Measurements from ENCODE around the gene SRC. TPM values are rescaled to one million over a fixed set of nuclear protein-coding genes. Genes with fewer than 3 reads are reported as not detected.

The SRC gene
- total and polyA plus RNA-seq, 2 donors from 2014 or later, result 28.5 to 70.0 TPM

DNA sequence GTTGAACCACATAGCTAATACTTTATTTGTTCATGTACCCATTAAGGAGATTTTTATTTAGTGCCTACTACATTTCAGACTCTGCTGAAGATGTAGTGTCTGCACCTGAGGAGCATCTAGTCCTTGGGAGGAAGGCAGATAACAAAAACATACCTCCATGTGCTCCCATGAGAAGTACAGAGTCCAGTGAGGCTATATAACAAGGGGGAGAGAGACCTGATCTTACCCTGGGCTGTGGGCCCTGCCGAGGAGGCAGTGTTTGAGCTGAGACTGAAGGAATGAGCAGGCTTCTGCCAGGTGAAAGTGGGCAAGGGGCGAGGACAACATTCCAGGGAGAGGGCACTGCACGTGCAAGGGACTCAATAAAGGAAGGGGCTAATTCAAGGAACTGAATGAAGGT lies 44.4 kb upstream of the SRC start:
- H3K4me1 ChIP-seq (ENCODE audit: control insufficient read depth in 2 of 3, insufficient read depth in 2 of 3, low read depth in 1 of 3, low read length in 3 of 3), result peaks cover 0 to 2% (median 0%) of the 10 kb centered on the region in 3 donors
- intact Hi-C loops (cut with DNase I), result no loop called here
- no peaks in the 10 kb centered on the region for H3K9me3 ChIP-seq (ENCODE audit: control insufficient read depth in 2 of 3, insufficient read depth in 1 of 3, low read length in 3 of 3)
- FAIRE-seq (no peak), DNase-seq (no peak)
- H3K36me3 ChIP-seq (ENCODE audit: control insufficient read depth in 2 of 3, insufficient read depth in 3 of 3, low read length in 3 of 3), result peaks cover 0 to 19% (median 12%) of the 10 kb centered on the region in 3 donors
- H3K4me3 ChIP-seq (ENCODE audit: low read length in 3 of 3), result no peak overlapping the region
- H3K9ac ChIP-seq (ENCODE audit: low read length in 3 of 3), result no peak overlapping the region
- TF ChIP-seq, protein P1, sequence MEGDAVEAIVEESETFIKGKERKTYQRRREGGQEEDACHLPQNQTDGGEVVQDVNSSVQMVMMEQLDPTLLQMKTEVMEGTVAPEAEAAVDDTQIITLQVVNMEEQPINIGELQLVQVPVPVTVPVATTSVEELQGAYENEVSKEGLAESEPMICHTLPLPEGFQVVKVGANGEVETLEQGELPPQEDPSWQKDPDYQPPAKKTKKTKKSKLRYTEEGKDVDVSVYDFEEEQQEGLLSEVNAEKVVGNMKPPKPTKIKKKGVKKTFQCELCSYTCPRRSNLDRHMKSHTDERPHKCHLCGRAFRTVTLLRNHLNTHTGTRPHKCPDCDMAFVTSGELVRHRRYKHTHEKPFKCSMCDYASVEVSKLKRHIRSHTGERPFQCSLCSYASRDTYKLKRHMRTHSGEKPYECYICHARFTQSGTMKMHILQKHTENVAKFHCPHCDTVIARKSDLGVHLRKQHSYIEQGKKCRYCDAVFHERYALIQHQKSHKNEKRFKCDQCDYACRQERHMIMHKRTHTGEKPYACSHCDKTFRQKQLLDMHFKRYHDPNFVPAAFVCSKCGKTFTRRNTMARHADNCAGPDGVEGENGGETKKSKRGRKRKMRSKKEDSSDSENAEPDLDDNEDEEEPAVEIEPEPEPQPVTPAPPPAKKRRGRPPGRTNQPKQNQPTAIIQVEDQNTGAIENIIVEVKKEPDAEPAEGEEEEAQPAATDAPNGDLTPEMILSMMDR (IDR thresholded peaks at IDR 0.05; ENCODE audit: borderline replicate concordance, extremely low read depth, insufficient read depth), result no peak
- no peaks in the 10 kb centered on the region for H3K27me3 ChIP-seq (ENCODE audit: control insufficient read depth, insufficient read depth, low read length)
- H3K27ac ChIP-seq (ENCODE audit: low read depth in 2 of 2, low read length in 2 of 2), result no peak overlapping the region

DNA sequence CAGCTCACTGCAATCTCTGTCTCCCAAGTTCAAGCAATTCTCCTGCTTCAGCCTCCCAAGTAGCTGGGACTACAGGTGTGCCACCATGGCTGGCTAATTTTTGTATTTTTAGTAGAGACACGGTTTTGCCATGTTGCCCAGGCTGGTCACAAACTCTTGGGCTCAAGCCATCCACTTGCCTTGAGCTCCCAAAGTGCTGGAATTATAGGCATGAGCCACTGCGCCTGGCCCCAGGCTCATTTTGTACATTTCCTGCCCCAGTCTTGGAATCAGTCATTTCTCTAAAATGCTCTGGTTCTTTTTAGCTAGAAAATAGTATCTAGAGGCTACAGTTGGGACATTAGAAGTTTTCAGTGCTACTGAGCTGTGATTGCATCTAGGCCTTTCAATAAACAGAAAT lies 43.0 kb upstream of the SRC start:
- no peak for DNase-seq
- Histone ChIP-seq H3K9ac (ENCODE audit: low read length in 3 of 3) (no peak overlapping the region), H3K27me3 (ENCODE audit: control insufficient read depth, insufficient read depth, low read length) (no peaks in the 10 kb centered on the region), H3K36me3 (ENCODE audit: control insufficient read depth in 2 of 3, insufficient read depth in 3 of 3, low read length in 3 of 3) (peaks cover 0 to 19% (median 12%) of the 10 kb centered on the region in 3 donors), H3K4me3 (ENCODE audit: low read length in 3 of 3) (no peak overlapping the region), H3K27ac (ENCODE audit: low read depth in 2 of 2, low read length in 2 of 2) (no peak overlapping the region), H3K9me3 (ENCODE audit: control insufficient read depth in 2 of 3, insufficient read depth in 1 of 3, low read length in 3 of 3) (no peaks in the 10 kb centered on the region), H3K4me1 (ENCODE audit: control insufficient read depth in 2 of 3, insufficient read depth in 2 of 3, low read depth in 1 of 3, low read length in 3 of 3) (peaks cover 0 to 3% (median 0%) of the 10 kb centered on the region in 3 donors)
- no peak for FAIRE-seq
- TF ChIP-seq, protein P1 (IDR thresholded peaks at IDR 0.05; ENCODE audit: borderline replicate concordance, extremely low read depth, insufficient read depth), result no peak
- intact Hi-C loops (cut with DNase I), result no loop called here

DNA sequence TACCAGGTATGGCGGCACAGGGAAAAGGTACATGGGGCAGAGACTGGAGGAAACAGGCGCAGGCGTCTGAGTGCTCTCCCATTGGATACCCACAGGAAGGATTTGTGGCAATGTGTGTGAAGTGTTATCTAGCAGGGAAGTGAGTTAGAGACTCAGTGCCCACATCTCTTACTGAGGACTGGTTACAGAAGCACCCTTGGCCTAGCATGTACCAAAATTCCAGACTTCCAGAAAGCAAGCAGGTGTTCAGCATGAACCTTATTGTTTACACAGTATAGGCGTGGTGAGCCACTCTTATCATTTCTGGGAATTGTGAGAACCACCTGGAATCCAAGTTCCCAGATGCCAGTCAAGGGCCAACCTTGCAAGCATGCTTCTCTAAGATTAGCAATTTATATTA lies 42.3 kb upstream of the SRC start:
- intact Hi-C loops (cut with DNase I), result no loop called here
- DNase-seq (no peak), FAIRE-seq (no peak)
- Histone ChIP-seq H3K9me3 (ENCODE audit: control insufficient read depth in 2 of 3, insufficient read depth in 1 of 3, low read length in 3 of 3) (no peaks in the 10 kb centered on the region), H3K9ac (ENCODE audit: low read length in 3 of 3) (no peak overlapping the region), H3K27ac (ENCODE audit: low read depth in 2 of 2, low read length in 2 of 2) (no peak overlapping the region), H3K4me1 (ENCODE audit: control insufficient read depth in 2 of 3, insufficient read depth in 2 of 3, low read depth in 1 of 3, low read length in 3 of 3) (peaks cover 0 to 10% (median 0%) of the 10 kb centered on the region in 3 donors), H3K27me3 (ENCODE audit: control insufficient read depth, insufficient read depth, low read length) (no peaks in the 10 kb centered on the region), H3K4me3 (ENCODE audit: low read length in 3 of 3) (no peak overlapping the region), H3K36me3 (ENCODE audit: control insufficient read depth in 2 of 3, insufficient read depth in 3 of 3, low read length in 3 of 3) (peaks cover 0 to 23% (median 18%) of the 10 kb centered on the region in 3 donors)
- TF ChIP-seq, protein P1 (IDR thresholded peaks at IDR 0.05; ENCODE audit: borderline replicate concordance, extremely low read depth, insufficient read depth), result no peak

DNA sequence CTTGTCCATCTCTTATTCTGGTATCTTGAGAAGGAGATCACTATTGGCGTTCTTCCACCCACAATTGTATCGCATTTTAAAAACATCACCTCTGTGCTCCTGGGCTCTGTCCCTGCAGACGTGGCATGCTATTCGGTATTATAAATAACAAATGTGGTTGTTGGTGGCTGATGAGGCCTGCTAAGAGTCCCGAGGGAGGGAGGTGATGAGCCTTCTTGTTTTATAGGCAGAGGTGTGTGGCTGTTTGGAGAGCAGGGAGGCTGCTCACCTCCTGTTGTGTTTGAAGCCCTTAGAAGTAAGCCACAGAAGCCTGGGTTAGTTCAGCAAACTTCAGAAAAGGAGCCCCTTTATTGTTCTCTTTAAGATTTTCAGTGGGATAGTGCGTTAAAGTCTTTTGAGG lies 40.9 kb upstream of the SRC start:
- Histone ChIP-seq H3K27me3 (ENCODE audit: control insufficient read depth, insufficient read depth, low read length) (no peaks in the 10 kb centered on the region), H3K36me3 (ENCODE audit: control insufficient read depth in 2 of 3, insufficient read depth in 3 of 3, low read length in 3 of 3) (peaks cover 0 to 26% (median 19%) of the 10 kb centered on the region in 3 donors), H3K9me3 (ENCODE audit: control insufficient read depth in 2 of 3, insufficient read depth in 1 of 3, low read length in 3 of 3) (no peaks in the 10 kb centered on the region), H3K4me3 (ENCODE audit: low read length in 3 of 3) (no peak overlapping the region), H3K9ac (ENCODE audit: low read length in 3 of 3) (no peak overlapping the region), H3K4me1 (ENCODE audit: control insufficient read depth in 2 of 3, insufficient read depth in 2 of 3, low read depth in 1 of 3, low read length in 3 of 3) (peaks cover 0 to 10% (median 0%) of the 10 kb centered on the region in 3 donors), H3K27ac (ENCODE audit: low read depth in 2 of 2, low read length in 2 of 2) (no peak overlapping the region)
- TF ChIP-seq, protein P1 (IDR thresholded peaks at IDR 0.05; ENCODE audit: borderline replicate concordance, extremely low read depth, insufficient read depth), result no peak
- FAIRE-seq (no peak), DNase-seq (no peak)
- intact Hi-C loops (cut with DNase I), result no loop called here

Measured in kidney (tissue), 14 donors.